HAP-1 (cell line): ENCODE data around the gene CENPF.

Source experiments
- DNase-seq, 2 experiments: peaks; one replicate each; pipeline ENCODE4 v3.0.0-alpha.2; 2016 to 2020; ENCODE audit warnings: low spot score in 2 of 2
- H3K27me3 ChIP-seq: fragments of 250-450 bp; sonication (Bioruptor Pico); 2 replicates; pipeline ENCODE4 v1.5.1; 2020; ENCODE audit warnings: low read depth, mild to moderate bottlenecking, moderate library complexity
- H3K36me3 ChIP-seq: fragments of 250-450 bp; sonication (Bioruptor Pico); replicated peaks from 2 replicates; pipeline ENCODE4 v1.5.1; 2020; ENCODE audit warnings: mild to moderate bottlenecking
- H3K4me1 ChIP-seq: fragments of 250-450 bp; sonication (Bioruptor Pico); 2 replicates; pipeline ENCODE4 v1.5.1; 2020; ENCODE audit warnings: mild to moderate bottlenecking
- H3K4me3 ChIP-seq: fragments of 250-450 bp; sonication (Bioruptor Pico); 2 replicates; pipeline ENCODE4 v1.5.1; 2020; ENCODE audit warnings: mild to moderate bottlenecking, moderate library complexity
- H3K9me3 ChIP-seq: fragments of 250-450 bp; sonication (Bioruptor Pico); 2 replicates; pipeline ENCODE4 v1.5.1; 2020; ENCODE audit warnings: mild to moderate bottlenecking, moderate library complexity
- in situ Hi-C: fragments of 300-500 bp; cut with MboI; formaldehyde crosslinking; loops from 3 replicates; pipeline ENCODE4 v1.14.3; 2020; ENCODE audit warnings: low sequenced_read_pairs, inconsistent platforms, mixed read lengths

Gene CENPF

DNA sequence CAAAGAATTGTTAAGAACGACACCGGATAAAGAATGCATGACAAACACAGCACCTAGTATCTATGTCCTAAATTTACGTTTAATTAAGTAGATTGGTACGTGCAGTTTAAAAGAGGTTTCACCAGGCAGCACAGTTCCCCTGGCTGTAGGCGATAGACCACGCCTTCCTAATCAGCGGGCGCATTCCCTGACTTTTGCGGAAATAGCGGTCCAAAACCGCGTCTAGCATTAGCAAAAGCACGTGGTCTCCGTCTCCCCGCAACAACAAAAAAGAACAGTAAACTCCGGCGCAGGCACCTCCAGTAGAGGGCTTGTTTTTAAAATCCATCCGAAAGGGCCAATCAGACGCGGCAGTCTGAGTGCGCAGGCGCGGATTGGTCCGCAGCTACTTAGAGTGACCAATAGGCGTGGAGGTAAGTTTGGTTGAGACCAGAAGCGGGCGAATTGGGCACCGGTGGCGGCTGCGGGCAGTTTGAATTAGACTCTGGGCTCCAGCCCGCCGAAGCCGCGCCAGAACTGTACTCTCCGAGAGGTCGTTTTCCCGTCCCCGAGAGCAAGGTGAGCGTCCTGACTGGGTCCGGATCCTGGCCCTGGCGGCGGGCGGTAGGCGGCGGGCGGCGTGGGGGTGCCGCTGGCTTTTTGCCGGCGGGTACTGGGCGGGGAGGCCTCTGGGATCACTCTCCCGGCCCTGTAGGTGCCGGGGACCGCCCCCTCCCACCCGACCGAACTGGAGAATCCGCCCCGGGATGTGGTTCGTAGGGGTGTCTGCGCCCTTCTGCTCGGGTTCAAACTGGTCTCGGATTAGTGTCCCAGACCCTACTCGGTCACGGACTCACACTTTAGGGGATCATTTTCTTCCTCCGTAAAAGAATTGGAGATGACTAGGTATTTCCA is at the start of gene CENPF:
Gene CENPF (plus strand): TSS at position 432 of the 894 bp plus-strand sequence. CDS start 10,560 bp downstream, outside the sequence.
- H3K36me3 ChIP-seq = peaks cover 27% of the 10 kb centered on the region
- H3K27me3 ChIP-seq = no peaks in the 10 kb centered on the region
- peaks cover 17% of the 10 kb centered on the region for H3K4me1 ChIP-seq
- peak within 1 kb of the TSS; percentile 92 for H3K4me3 ChIP-seq
- no peaks in the 10 kb centered on the region for H3K9me3 ChIP-seq
- peak; percentile 95 to 99 for DNase-seq
- in situ Hi-C loops = no loop called here

DNA sequence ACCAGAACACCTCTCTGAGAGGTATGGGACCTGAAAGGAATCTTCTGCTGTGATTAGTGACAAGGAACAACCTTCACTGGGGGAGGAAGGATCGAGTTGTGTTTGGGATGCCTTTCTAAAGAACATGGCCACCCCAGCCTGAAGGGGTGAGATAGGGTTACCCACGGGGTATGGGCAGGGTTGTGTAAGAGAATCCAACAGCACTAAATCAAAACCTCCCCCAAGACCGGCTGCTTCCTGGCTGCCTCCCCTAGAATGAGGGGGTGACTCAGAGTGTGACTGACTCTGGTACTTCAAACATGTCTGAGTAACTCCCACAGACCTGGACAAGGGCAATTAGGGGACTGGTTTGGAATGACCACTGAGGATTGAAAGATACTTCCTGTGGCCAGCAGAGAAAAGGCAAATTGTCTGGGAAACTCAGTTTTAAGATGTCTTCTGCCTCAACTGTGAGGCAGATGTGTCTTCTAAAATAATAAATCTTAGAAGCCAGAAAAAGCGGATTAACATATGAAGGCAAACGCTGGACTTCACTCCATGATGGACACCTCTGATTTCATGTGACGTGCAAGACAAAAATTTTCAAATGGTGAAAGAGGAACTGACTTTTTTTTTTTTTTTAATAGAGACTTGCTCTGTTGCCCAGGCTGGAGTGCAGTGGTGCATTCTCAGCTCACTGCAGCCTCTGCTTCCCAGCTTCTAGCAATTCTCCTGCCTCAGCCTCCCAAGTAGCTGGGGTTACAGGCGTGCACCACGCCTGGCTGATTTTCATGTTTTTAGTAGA is 44.9 kb upstream of the CENPF start:
- in situ Hi-C loops = no loop called here
- H3K4me3 ChIP-seq = no peak overlapping the region
- no peaks in the 10 kb centered on the region for H3K9me3 ChIP-seq
- H3K4me1 ChIP-seq = no peaks in the 10 kb centered on the region
- H3K27me3 ChIP-seq = no peaks in the 10 kb centered on the region
- no peak for DNase-seq
- H3K36me3 ChIP-seq = no peaks in the 10 kb centered on the region

DNA sequence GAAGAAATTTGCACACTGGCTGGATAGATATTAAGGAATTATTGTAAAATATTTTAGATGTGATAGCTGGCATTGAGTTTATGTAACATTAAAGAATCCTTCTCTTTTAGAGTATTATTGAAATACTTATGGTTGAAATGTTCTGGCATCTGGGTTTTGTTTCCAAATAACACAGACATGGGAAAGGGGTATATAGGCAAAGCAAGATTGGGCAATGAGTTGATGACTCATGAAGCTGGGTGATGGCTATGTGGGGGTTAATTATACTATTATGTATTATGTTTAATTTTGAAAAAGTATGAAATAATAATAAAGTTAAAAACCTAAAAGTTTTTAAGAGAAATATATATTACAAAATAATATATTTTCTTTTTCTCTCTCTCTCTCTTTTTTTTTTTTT is 39.1 kb upstream of the CENPF start:
- in situ Hi-C loops = no loop called here
- H3K9me3 ChIP-seq = no peaks in the 10 kb centered on the region
- DNase-seq = no peak
- H3K4me1 ChIP-seq = no peaks in the 10 kb centered on the region
- peaks cover 3% of the 10 kb centered on the region; the same call in 1 of the 2 replicates for H3K27me3 ChIP-seq
- no peaks in the 10 kb centered on the region for H3K36me3 ChIP-seq
- H3K4me3 ChIP-seq = no peak overlapping the region

GRCh38 chr1:214565310-214565709 is 37.7 kb upstream of the CENPF start:
- no peak for DNase-seq
- Histone ChIP-seq H3K4me3 (no peak overlapping the region), H3K27me3 (peaks cover 3% of the 10 kb centered on the region; the same call in 1 of the 2 replicates), H3K36me3 (no peaks in the 10 kb centered on the region), H3K4me1 (no peaks in the 10 kb centered on the region), H3K9me3 (no peaks in the 10 kb centered on the region)
- in situ Hi-C loops = no loop called here

DNA sequence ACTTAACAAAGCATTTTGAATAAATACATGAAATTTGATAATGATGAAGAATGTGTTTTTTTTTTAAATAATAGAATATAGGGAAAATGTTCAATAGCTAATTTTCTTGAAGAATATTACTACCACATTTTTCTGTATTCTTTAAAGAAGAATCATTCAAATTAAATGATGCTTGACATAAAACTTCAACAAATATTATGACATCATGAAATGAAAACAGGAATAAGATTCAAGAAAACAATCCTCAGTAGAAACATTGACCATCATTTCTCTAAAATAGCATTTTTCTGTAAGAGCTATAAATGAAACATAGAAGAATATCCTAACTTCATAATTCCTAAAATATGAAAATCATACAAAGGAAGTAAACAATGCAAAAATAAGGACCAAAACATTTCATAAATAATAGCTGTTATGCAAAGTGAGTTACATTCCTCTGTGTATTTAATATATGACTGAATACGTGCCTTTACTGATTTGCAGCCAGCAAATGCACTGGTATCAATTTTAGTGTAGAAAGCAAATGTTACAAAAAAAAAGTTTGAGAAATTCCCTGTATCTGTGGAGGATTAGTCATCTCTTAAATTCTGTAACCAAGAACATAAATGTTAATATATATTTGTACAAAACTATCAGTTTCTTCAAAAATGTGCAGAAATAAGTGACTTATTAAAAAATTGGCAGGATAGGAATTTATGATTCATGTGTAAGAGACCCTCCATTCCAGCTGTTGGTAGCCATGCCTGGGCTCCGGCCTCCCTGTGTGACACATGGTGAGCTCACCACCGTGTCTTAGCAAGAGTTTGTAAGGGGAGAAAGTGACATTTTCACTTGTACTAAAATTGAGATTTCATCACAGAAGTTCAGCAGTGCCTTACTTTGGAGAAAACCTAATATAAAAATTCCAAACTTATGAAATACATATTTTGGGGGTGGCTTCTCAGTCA is 36.6 kb upstream of the CENPF start:
- no peaks in the 10 kb centered on the region for H3K36me3 ChIP-seq
- in situ Hi-C loops = no loop called here
- H3K4me1 ChIP-seq = no peaks in the 10 kb centered on the region
- DNase-seq = no peak
- no peaks in the 10 kb centered on the region for H3K9me3 ChIP-seq
- H3K4me3 ChIP-seq = no peak overlapping the region
- peaks cover 3% of the 10 kb centered on the region; the same call in 1 of the 2 replicates for H3K27me3 ChIP-seq

DNA sequence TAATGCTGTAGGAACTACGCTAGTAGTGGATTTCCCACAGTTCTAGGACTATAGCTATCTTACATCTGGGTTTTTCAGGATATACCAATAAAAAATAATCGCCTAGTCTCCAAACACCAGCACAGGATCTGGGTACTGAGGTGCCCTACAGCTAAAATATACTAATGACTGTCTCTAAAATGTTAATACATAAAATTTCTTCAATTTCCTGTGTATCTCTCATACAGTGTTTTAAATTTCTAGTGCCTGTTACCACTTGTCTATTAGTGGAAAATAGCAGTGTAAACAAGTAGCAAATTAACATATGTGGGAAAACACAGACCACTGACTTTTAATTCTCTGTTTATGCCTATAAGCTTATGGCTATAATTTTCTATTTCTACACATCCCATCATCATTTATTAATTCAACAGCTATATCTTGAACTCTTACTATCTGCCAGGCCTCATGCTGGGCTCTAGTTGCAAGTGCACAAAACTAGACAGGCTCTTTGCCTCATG is 35.5 kb upstream of the CENPF start:
- no peaks in the 10 kb centered on the region for H3K4me1 ChIP-seq
- in situ Hi-C loops = no loop called here
- no peak for DNase-seq
- no peak overlapping the region for H3K4me3 ChIP-seq
- H3K36me3 ChIP-seq = no peaks in the 10 kb centered on the region
- peaks cover 3% of the 10 kb centered on the region; the same call in 1 of the 2 replicates for H3K27me3 ChIP-seq
- no peaks in the 10 kb centered on the region for H3K9me3 ChIP-seq

DNA sequence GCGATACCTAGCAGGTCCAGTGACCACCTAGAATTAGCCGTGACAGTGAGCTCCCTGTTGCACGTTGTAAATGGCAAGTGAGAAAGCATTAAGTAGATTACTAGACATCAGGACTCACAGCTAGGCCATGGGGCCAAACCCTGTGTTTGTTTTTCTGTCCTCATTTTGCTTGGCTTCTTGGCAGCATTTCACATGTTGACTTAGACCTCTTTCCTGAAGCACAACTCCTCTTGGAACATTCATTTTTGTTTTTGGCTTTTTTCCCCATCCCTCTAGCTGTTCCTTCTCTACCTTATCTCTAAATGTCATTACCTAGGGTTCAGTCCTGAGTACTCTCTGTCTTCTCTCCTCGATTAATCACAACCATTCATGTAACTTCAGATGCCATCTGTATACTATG is 34.7 kb upstream of the CENPF start:
- in situ Hi-C loops = no loop called here
- no peak for DNase-seq
- Histone ChIP-seq H3K9me3 (no peaks in the 10 kb centered on the region), H3K27me3 (peaks cover 3% of the 10 kb centered on the region; the same call in 1 of the 2 replicates), H3K36me3 (no peaks in the 10 kb centered on the region), H3K4me1 (no peaks in the 10 kb centered on the region), H3K4me3 (no peak overlapping the region)

GRCh38 chr1:214569357-214570004 is 33.5 kb upstream of the CENPF start:
- in situ Hi-C loops = no loop called here
- no peaks in the 10 kb centered on the region for H3K36me3 ChIP-seq
- no peaks in the 10 kb centered on the region for H3K9me3 ChIP-seq
- H3K4me1 ChIP-seq = no peaks in the 10 kb centered on the region
- peaks cover 3% of the 10 kb centered on the region for H3K27me3 ChIP-seq
- H3K4me3 ChIP-seq = no peak overlapping the region
- no peak for DNase-seq

DNA sequence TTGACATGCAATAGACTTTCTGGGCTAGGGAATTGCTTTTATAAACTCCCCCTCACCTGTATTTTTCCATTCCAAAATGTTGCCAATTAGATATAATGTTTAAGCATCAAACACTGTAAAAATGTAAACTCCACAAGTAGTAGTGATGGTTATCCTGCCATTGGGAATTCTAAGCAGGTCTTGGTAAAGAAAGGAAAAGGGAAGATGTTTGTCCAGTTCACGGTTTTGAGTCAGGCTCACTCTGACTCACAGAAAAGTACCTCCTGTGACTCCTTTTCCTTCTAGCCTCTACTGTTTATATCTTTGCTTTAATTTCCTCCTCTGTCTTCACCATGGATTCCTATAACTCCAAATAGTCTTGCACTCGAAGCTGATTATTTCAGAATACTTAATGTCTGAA is 32.6 kb upstream of the CENPF start:
- Histone ChIP-seq H3K4me1 (no peaks in the 10 kb centered on the region), H3K9me3 (no peaks in the 10 kb centered on the region), H3K4me3 (no peak overlapping the region), H3K27me3 (peaks cover under 1% of the 10 kb centered on the region), H3K36me3 (no peaks in the 10 kb centered on the region)
- DNase-seq = no peak
- in situ Hi-C loops = no loop called here

GRCh38 chr1:214571281-214571680 is 31.7 kb upstream of the CENPF start:
- in situ Hi-C loops = no loop called here
- no peaks in the 10 kb centered on the region; the same call in 1 of the 2 replicates for H3K27me3 ChIP-seq
- peaks cover 5% of the 10 kb centered on the region for H3K9me3 ChIP-seq
- no peaks in the 10 kb centered on the region for H3K4me1 ChIP-seq
- no peak for DNase-seq
- H3K4me3 ChIP-seq = no peak overlapping the region
- no peaks in the 10 kb centered on the region for H3K36me3 ChIP-seq

DNA sequence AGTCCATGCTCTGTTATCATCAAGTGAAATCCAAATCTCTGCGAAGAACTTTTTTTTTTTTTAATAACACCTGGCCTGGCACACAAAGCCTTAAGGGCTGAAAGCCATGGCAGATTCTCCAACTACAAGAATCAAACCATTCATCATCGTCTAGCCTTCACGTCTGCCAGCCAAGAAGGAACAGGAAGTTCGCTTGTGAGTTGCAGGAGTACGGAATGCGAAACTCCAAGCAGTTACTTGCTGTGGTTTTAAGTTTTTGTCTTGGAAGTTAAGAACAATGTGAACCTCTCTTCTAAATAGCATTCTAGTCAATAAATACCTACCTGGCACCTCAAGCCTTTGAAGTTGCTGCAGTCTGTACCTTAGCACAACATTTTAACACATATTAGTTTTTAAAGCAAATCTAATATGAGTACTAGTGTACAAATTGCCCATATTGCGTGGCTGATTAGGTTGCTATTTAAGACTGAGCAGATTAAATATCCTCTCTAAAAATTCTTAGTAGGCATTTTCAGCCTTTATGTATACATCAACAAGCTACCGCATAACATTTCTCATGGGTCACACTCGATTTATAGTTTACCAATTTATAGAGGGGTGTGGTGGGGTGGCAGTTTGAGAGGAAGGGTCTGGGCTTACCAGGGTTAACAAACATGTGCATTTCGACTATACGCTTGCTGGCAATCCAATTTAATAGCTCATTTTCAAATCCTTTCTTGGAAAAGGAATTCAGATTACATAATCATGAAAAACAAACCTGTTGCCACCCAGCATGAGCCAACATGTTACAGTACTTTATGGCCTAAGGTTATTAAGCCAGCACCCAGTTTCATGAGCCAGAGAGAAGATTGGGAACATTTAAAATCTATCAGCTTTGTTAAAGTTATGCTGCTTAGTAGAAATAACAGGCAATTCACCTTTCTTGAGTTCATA is 29.3 kb upstream of the CENPF start:
- no peak overlapping the region for H3K4me3 ChIP-seq
- H3K36me3 ChIP-seq = no peaks in the 10 kb centered on the region
- H3K9me3 ChIP-seq = peaks cover 13% of the 10 kb centered on the region
- in situ Hi-C loops = no loop called here
- DNase-seq = no peak
- no peaks in the 10 kb centered on the region; the same call in 1 of the 2 replicates for H3K27me3 ChIP-seq
- no peaks in the 10 kb centered on the region for H3K4me1 ChIP-seq
